PC-3 (cell line): ENCODE measurements around the gene NACAD. TPM values are rescaled to one million over a fixed set of nuclear protein-coding genes. Genes with fewer than 3 reads are reported as not detected.
"Not testable (repeated sequence)": the region's sequence is repeated elsewhere in the genome, so short reads cannot be mapped to it uniquely, and the experiment has no call there.

Source experiments
- ATAC-seq: fragments of 200-7000 bp; cut with Tn5 transposase; 2 replicates; pipeline ENCODE4 v1.9.1; 2020; ENCODE audit warnings: mild to moderate bottlenecking, moderate library complexity
- BruUV-seq: library from RNA; stranded (reverse); fragments of 400-500 nt; replicated peaks from 2 replicates; lab custom pipeline; 2021; lab: Mats Ljungman, UMichigan
- CTCF ChIA-PET: fragments of 300-600 bp; sonication (Branson Sonifier 250); formaldehyde crosslinking; loops from one replicate; lab custom pipeline; 2022; ENCODE audit warnings: antibody characterized with exemption; lab: Charles Lee
- POLR2A ChIA-PET: fragments of 300-600 bp; sonication (Branson Sonifier 250); formaldehyde crosslinking; loops from one replicate; lab custom pipeline; 2022; ENCODE audit warnings: antibody characterized with exemption; ENCODE audit not compliant: unreplicated experiment; lab: Charles Lee
- DNase-seq: peaks from one replicate; pipeline ENCODE4 v3.0.0-alpha.2; 2015
- H2AFZ ChIP-seq: fragments of 300-600 bp; sonication (generic); 2 replicates; pipeline ENCODE4 v1.6.0; 2016; ENCODE audit warnings: antibody characterized with exemption, low read length
- H3F3A ChIP-seq: fragments of 300-600 bp; sonication (generic); one replicate; pipeline ENCODE4 v1.6.0; 2017; ENCODE audit warnings: antibody characterized with exemption, low read length, control low read depth, mild to moderate bottlenecking; ENCODE audit not compliant: unreplicated experiment
- H3K27ac ChIP-seq: fragments of 300-600 bp; sonication (generic); 2 replicates; pipeline ENCODE4 v1.5.1; 2016; ENCODE audit warnings: mild to moderate bottlenecking, low read length
- H3K27me3 ChIP-seq: fragments of 300-600 bp; sonication (generic); 2 replicates; pipeline ENCODE4 v1.6.1; 2016; ENCODE audit warnings: low read length, mixed read lengths
- H3K36me3 ChIP-seq: fragments of 300-600 bp; sonication (generic); 2 replicates; pipeline ENCODE4 v1.6.1; 2016; ENCODE audit warnings: low read depth, mixed run types, low read length, mixed read lengths
- H3K4me1 ChIP-seq: fragments of 300-600 bp; sonication (generic); 2 replicates; pipeline ENCODE4 v1.5.1; 2016; ENCODE audit warnings: low read length; ENCODE audit not compliant: insufficient read depth
- H3K4me2 ChIP-seq: fragments of 300-600 bp; sonication (generic); 2 replicates; pipeline ENCODE4 v1.6.0; 2016; ENCODE audit warnings: low read length
- H3K4me3 ChIP-seq: fragments of 300-600 bp; sonication (generic); 2 replicates; pipeline ENCODE4 v1.5.1; 2016; ENCODE audit warnings: mild to moderate bottlenecking, low read length, mixed read lengths
- H3K79me2 ChIP-seq: fragments of 300-600 bp; sonication (generic); 2 replicates; pipeline ENCODE4 v1.6.1; 2017; ENCODE audit warnings: low read length, mixed read lengths
- H3K9ac ChIP-seq: fragments of 300-600 bp; sonication (generic); 2 replicates; pipeline ENCODE4 v1.6.0; 2016; ENCODE audit warnings: mild to moderate bottlenecking, low read length
- H3K9me2 ChIP-seq: fragments of 300-600 bp; sonication (generic); replicated peaks from 2 replicates; pipeline ENCODE4 v1.6.1; 2016; ENCODE audit warnings: mixed run types, low read length, mixed read lengths
- H3K9me3 ChIP-seq: fragments of 300-600 bp; sonication (generic); 2 replicates; pipeline ENCODE4 v1.6.1; 2016; ENCODE audit warnings: low read length, mixed read lengths
- H4K20me1 ChIP-seq: fragments of 300-600 bp; sonication (generic); 2 replicates; pipeline ENCODE4 v1.6.1; 2016; ENCODE audit warnings: low read length, mixed read lengths
- EZH2 ChIP-seq: fragments of 300-600 bp; sonication (generic); IDR thresholded peaks from one replicate; pipeline ENCODE4 v1.6.1; 2017; ENCODE audit warnings: antibody characterized with exemption, mild to moderate bottlenecking, low read length; ENCODE audit not compliant: unreplicated experiment
- EZH2phosphoT487 ChIP-seq: fragments of 300-600 bp; sonication (generic); IDR thresholded peaks from 2 replicates; pipeline ENCODE4 v1.6.1; 2018; ENCODE audit warnings: mild to moderate bottlenecking, antibody characterized with exemption, low read length, borderline replicate concordance
- intact Hi-C: fragments of 100-400 bp; cut with micrococcal nuclease; formaldehyde crosslinking; loops from 2 replicates; pipeline ENCODE4 v1.9.0; 2023
- total RNA-seq: library from RNA; depleted of rRNA; stranded (reverse); fragments of >200 nt; gene quantifications from 2 replicates; pipeline ENCODE4 v1.2.3, GENCODE V29; 2014
- TF ChIP-seq, protein P1 (sequence below): fragments of 300-600 bp; sonication (generic); conservative IDR thresholded peaks from 2 replicates; pipeline ENCODE4 v1.5.1; 2017; ENCODE audit warnings: antibody characterized with exemption, low read depth, mild to moderate bottlenecking, low read length

NACAD gene
- total RNA-seq, 1 experiment from 2014 or later: 0.26 TPM

GRCh38 chr7:45035371-45035770, 53.4 kb downstream of the NACAD start:
- no peak overlapping the region for H3K9ac ChIP-seq
- H3K4me1 ChIP-seq: no peaks in the 10 kb centered on the region
- ATAC-seq (no peak), DNase-seq (no peak)
- no peak overlapping the region for H3K27ac ChIP-seq
- H3F3A ChIP-seq: no peaks in the 10 kb centered on the region
- ChIA-PET CTCF (no interaction called here), POLR2A (no interaction called here)
- TF ChIP-seq, protein P1, sequence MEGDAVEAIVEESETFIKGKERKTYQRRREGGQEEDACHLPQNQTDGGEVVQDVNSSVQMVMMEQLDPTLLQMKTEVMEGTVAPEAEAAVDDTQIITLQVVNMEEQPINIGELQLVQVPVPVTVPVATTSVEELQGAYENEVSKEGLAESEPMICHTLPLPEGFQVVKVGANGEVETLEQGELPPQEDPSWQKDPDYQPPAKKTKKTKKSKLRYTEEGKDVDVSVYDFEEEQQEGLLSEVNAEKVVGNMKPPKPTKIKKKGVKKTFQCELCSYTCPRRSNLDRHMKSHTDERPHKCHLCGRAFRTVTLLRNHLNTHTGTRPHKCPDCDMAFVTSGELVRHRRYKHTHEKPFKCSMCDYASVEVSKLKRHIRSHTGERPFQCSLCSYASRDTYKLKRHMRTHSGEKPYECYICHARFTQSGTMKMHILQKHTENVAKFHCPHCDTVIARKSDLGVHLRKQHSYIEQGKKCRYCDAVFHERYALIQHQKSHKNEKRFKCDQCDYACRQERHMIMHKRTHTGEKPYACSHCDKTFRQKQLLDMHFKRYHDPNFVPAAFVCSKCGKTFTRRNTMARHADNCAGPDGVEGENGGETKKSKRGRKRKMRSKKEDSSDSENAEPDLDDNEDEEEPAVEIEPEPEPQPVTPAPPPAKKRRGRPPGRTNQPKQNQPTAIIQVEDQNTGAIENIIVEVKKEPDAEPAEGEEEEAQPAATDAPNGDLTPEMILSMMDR: no peak
- TF ChIP-seq EZH2: no peak
- TF ChIP-seq EZH2phosphoT487: no peak
- no TSS peak for BruUV-seq
- no peaks in the 10 kb centered on the region for H3K9me2 ChIP-seq
- H3K4me2 ChIP-seq: no peak overlapping the region
- no peaks in the 10 kb centered on the region for H4K20me1 ChIP-seq
- intact Hi-C loops: no loop called here
- no peaks in the 10 kb centered on the region for H3K36me3 ChIP-seq
- no peaks in the 10 kb centered on the region for H3K27me3 ChIP-seq
- no peaks in the 10 kb centered on the region for H3K9me3 ChIP-seq
- no peak overlapping the region for H3K4me3 ChIP-seq
- no peak overlapping the region for H2AFZ ChIP-seq
- H3K79me2 ChIP-seq: 0 out of 2 replicates have a peak, but pooled peaks cover 9% of the 10 kb centered on the region

DNA sequence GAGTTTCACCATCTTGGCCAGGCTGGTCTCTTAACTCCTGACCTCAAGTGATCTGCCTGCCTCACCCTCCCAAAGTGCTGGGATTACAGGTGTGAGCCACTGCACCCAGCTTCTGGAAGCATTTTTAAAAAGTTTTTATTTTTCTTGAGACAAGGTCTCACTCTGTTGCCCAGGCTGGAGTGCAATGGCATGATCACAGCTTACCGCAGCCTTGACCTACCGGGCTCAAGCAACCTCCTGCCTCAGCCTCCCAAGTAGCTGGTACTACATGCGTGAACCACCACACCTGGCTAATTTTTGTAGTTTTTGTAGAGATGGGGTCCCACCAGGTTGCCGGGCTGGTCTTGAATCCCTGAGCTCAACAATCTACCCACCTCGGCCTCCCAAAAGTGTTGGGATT, 54.1 kb downstream of the NACAD start:
- DNase-seq, H3F3A ChIP-seq, H3K9ac ChIP-seq, ATAC-seq, H3K36me3 ChIP-seq, H3K4me3 ChIP-seq, H3K9me2 ChIP-seq, H3K4me1 ChIP-seq, H3K27ac ChIP-seq, H3K27me3 ChIP-seq, intact Hi-C loops, H4K20me1 ChIP-seq, H2AFZ ChIP-seq, H3K4me2 ChIP-seq, CTCF ChIA-PET, BruUV-seq, H3K79me2 ChIP-seq, H3K9me3 ChIP-seq: not testable (repeated sequence)
- POLR2A ChIA-PET: interaction anchor here (0.6 kb wide), 1 partner anchor 28 kb away, joined by 5 read pairs; no protein-coding TSS in a partner anchor

- intact Hi-C loops: no loop called here
- Histone ChIP-seq H3K4me3 (no peak overlapping the region), H3K36me3 (no peaks in the 10 kb centered on the region), H3K9me2 (no peaks in the 10 kb centered on the region), H4K20me1 (no peaks in the 10 kb centered on the region), H3K27me3 (no peaks in the 10 kb centered on the region), H2AFZ (no peak overlapping the region), H3F3A (no peaks in the 10 kb centered on the region), H3K9ac (no peak overlapping the region), H3K79me2 (0 out of 2 replicates have a peak, but pooled peaks cover 9% of the 10 kb centered on the region), H3K9me3 (no peaks in the 10 kb centered on the region), H3K27ac (no peak overlapping the region), H3K4me2 (no peak overlapping the region), H3K4me1 (no peaks in the 10 kb centered on the region)
- no TSS peak for BruUV-seq
- ChIA-PET CTCF (no interaction called here), POLR2A (interaction anchor here (0.6 kb wide), 1 partner anchor 29 kb away, joined by 5 read pairs; no protein-coding TSS in a partner anchor)
- ATAC-seq (no peak), DNase-seq (no peak)
- TF ChIP-seq, protein P1: no peak
- TF ChIP-seq EZH2phosphoT487 (no peak), EZH2 (no peak)
These were observed 54.9 kb downstream of the NACAD start for GRCh38 chr7:45033931-45034290.
